ENCODE data around the gene ZNF672.

The ZNF672 gene

GRCh38 chr1:248890549-248891498 is 52.8 kb downstream of the ZNF672 start:
- no peaks in the 10 kb centered on the region for H4K20me1 ChIP-seq (ENCODE audit: insufficient read depth, low read length, poor library complexity, severe bottlenecking)
- H3K9me2 ChIP-seq (replicated peaks; ENCODE audit: low read depth, low read length), result no peaks in the 10 kb centered on the region
- no peaks in the 10 kb centered on the region for H3K36me3 ChIP-seq (ENCODE audit: insufficient read depth, low read length)
- H3K27me3 ChIP-seq (ENCODE audit: insufficient read depth, low read length, poor library complexity, severe bottlenecking), result no peaks in the 10 kb centered on the region
- TF ChIP-seq EZH2phosphoT487 (IDR thresholded peaks at IDR 0.05; ENCODE audit: borderline replicate concordance), result no peak
- no peak for TF ChIP-seq CTCF (conservative IDR thresholded peaks at IDR 0.05; ENCODE audit: low read length)
- H3K79me2 ChIP-seq (ENCODE audit: insufficient read depth, low read length), result no peaks in the 10 kb centered on the region
- H3K4me2 ChIP-seq (ENCODE audit: low read depth, low read length, poor library complexity, severe bottlenecking), result no peak overlapping the region
- H3K9ac ChIP-seq (ENCODE audit: low read depth, low read length, poor library complexity, severe bottlenecking), result no peak overlapping the region
- H3K4me1 ChIP-seq (ENCODE audit: insufficient read depth, low read length, poor library complexity, severe bottlenecking), result peaks cover 56% of the 10 kb centered on the region
- H3K4me3 ChIP-seq (ENCODE audit: low read length, poor library complexity, severe bottlenecking), result no peak overlapping the region
- H3K9me3 ChIP-seq (ENCODE audit: insufficient read depth, low read depth, low read length), result no peaks in the 10 kb centered on the region
- H2AFZ ChIP-seq (ENCODE audit: low read length), result no peak overlapping the region
- no peaks in the 10 kb centered on the region for H3F3A ChIP-seq (ENCODE audit: low read depth)

GRCh38 chr1:248891758-248892157 is 53.7 kb downstream of the ZNF672 start:
- H3F3A ChIP-seq (ENCODE audit: low read depth), result no peaks in the 10 kb centered on the region
- no peaks in the 10 kb centered on the region for H3K36me3 ChIP-seq (ENCODE audit: insufficient read depth, low read length)
- H3K4me3 ChIP-seq (ENCODE audit: low read length, poor library complexity, severe bottlenecking), result no peak overlapping the region
- no peak overlapping the region for H2AFZ ChIP-seq (ENCODE audit: low read length)
- H3K9me2 ChIP-seq (replicated peaks; ENCODE audit: low read depth, low read length), result no peaks in the 10 kb centered on the region
- no peaks in the 10 kb centered on the region for H3K79me2 ChIP-seq (ENCODE audit: insufficient read depth, low read length)
- no peak overlapping the region for H3K9ac ChIP-seq (ENCODE audit: low read depth, low read length, poor library complexity, severe bottlenecking)
- no peaks in the 10 kb centered on the region for H3K9me3 ChIP-seq (ENCODE audit: insufficient read depth, low read depth, low read length)
- no peak overlapping the region for H3K4me2 ChIP-seq (ENCODE audit: low read depth, low read length, poor library complexity, severe bottlenecking)
- no peaks in the 10 kb centered on the region for H3K27me3 ChIP-seq (ENCODE audit: insufficient read depth, low read length, poor library complexity, severe bottlenecking)
- peaks cover 47% of the 10 kb centered on the region for H3K4me1 ChIP-seq (ENCODE audit: insufficient read depth, low read length, poor library complexity, severe bottlenecking)
- TF ChIP-seq EZH2phosphoT487 (IDR thresholded peaks at IDR 0.05; ENCODE audit: borderline replicate concordance), result no peak
- TF ChIP-seq CTCF (conservative IDR thresholded peaks at IDR 0.05; ENCODE audit: low read length), result no peak
- H4K20me1 ChIP-seq (ENCODE audit: insufficient read depth, low read length, poor library complexity, severe bottlenecking), result no peaks in the 10 kb centered on the region

GRCh38 chr1:248892590-248892989 is 54.6 kb downstream of the ZNF672 start:
- Histone ChIP-seq H3K9me2 (replicated peaks; ENCODE audit: low read depth, low read length) (no peaks in the 10 kb centered on the region), H3K4me3 (ENCODE audit: low read length, poor library complexity, severe bottlenecking) (no peak overlapping the region), H4K20me1 (ENCODE audit: insufficient read depth, low read length, poor library complexity, severe bottlenecking) (no peaks in the 10 kb centered on the region), H3F3A (ENCODE audit: low read depth) (no peaks in the 10 kb centered on the region), H2AFZ (ENCODE audit: low read length) (no peak overlapping the region), H3K36me3 (ENCODE audit: insufficient read depth, low read length) (no peaks in the 10 kb centered on the region), H3K4me2 (ENCODE audit: low read depth, low read length, poor library complexity, severe bottlenecking) (no peak overlapping the region), H3K79me2 (ENCODE audit: insufficient read depth, low read length) (no peaks in the 10 kb centered on the region), H3K9ac (ENCODE audit: low read depth, low read length, poor library complexity, severe bottlenecking) (no peak overlapping the region), H3K9me3 (ENCODE audit: insufficient read depth, low read depth, low read length) (no peaks in the 10 kb centered on the region), H3K4me1 (ENCODE audit: insufficient read depth, low read length, poor library complexity, severe bottlenecking) (peaks cover 40% of the 10 kb centered on the region), H3K27me3 (ENCODE audit: insufficient read depth, low read length, poor library complexity, severe bottlenecking) (no peaks in the 10 kb centered on the region)
- no peak for TF ChIP-seq EZH2phosphoT487 (IDR thresholded peaks at IDR 0.05; ENCODE audit: borderline replicate concordance)
- no peak for TF ChIP-seq CTCF (conservative IDR thresholded peaks at IDR 0.05; ENCODE audit: low read length)
